ENCODE data around the gene INSYN1.
"Not testable (repeated sequence)": the region's sequence is repeated elsewhere in the genome, so short reads cannot be mapped to it uniquely, and the experiment has no call there.

INSYN1 gene

GRCh38 chr15:73749533-73749932, 3.6 kb downstream of the INSYN1 start:
- H3K27ac Mint-ChIP-seq: no peak overlapping the region
- H3K27me3 Mint-ChIP-seq: peaks cover 25% of the 10 kb centered on the region
- DNase-seq (ENCODE audit: low spot score in 2 of 2) (no peak), ATAC-seq (ENCODE audit: low read depth) (no peak)
- no peaks in the 10 kb centered on the region for H3K9me3 Mint-ChIP-seq
- H3K4me3 Mint-ChIP-seq: no peak overlapping the region
- no peaks in the 10 kb centered on the region for H3K4me1 Mint-ChIP-seq
- no peaks in the 10 kb centered on the region for H3K36me3 Mint-ChIP-seq

GRCh38 chr15:73748730-73749129, 4.4 kb downstream of the INSYN1 start:
- DNase-seq (ENCODE audit: low spot score in 2 of 2) (no peak), ATAC-seq (ENCODE audit: low read depth) (no peak)
- Mint-ChIP-seq H3K4me3 (no peak overlapping the region), H3K4me1 (no peaks in the 10 kb centered on the region), H3K27ac (no peak overlapping the region), H3K36me3 (no peaks in the 10 kb centered on the region), H3K9me3 (no peaks in the 10 kb centered on the region), H3K27me3 (peaks cover 20% of the 10 kb centered on the region)

DNA sequence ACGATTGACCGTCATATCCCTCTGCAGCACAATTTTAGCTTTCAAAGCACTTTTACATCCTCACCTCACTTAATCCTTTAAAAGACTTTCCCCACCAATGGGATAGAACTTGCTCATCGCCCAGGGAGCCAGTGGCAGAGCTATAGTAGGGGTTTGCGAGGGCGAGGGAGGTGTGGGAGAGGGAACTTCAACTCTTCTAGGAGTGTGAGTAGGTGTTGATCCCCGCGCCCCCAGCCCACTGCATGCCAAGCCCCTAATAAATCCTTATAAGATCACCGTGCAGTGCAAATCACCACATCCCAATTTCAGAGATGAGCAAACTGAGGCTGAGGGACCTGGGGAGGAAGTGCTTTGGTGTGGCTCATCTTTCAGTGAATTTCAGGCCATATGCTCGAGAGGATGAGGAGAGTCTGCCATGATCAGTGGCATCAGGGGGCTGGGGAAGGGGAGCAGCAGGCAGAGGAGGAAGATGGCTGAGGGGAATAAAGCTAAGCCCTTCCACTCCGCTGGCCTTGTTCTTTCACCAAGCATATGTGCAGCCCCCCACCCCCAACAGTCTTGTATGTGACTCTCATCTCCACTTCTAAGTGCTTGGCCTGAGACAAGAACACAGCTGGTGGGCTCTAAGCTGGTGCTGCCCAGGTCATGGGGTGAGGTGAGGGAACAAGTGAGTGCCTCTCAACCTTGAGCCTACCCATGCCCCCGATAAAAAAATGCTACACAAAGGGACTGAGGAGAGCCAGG, 5.1 kb downstream of the INSYN1 start:
- no peak for DNase-seq (ENCODE audit: low spot score in 2 of 2)
- ATAC-seq (ENCODE audit: low read depth): no peak
- Mint-ChIP-seq H3K9me3 (no peaks in the 10 kb centered on the region), H3K4me1 (no peaks in the 10 kb centered on the region), H3K27me3 (peaks cover 17% of the 10 kb centered on the region), H3K27ac (no peak overlapping the region), H3K4me3 (no peak overlapping the region), H3K36me3 (no peaks in the 10 kb centered on the region)

- Mint-ChIP-seq H3K27ac (no peak overlapping the region), H3K27me3 (peaks cover 18% of the 10 kb centered on the region), H3K4me1 (no peaks in the 10 kb centered on the region), H3K4me3 (no peak overlapping the region), H3K36me3 (no peaks in the 10 kb centered on the region), H3K9me3 (no peaks in the 10 kb centered on the region)
- no peak for DNase-seq (ENCODE audit: low spot score in 2 of 2)
- no peak for ATAC-seq (ENCODE audit: low read depth)
Measured at GRCh38 chr15:73746883-73747282, 6.3 kb downstream of the INSYN1 start.

DNA sequence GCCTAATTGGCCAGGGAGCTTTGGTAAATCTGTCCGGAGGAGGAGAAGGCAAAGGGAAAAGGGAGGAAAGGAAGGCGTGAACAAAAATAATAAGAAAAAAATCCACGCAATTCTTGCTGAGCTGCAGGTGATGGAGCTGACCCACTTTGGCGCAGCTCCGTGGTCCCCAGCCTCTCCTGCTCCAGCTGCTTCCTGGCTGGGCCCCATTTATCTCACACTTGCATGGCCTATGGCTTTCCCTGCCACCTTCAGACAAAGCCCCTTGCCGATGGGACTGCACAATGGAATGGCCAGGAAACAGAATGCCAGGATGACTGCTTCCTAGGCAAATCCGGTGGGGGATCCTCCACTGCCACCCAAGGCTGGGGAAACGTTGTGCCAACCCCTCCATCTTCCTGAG, 6.9 kb downstream of the INSYN1 start:
- Mint-ChIP-seq H3K4me1 (no peaks in the 10 kb centered on the region), H3K27me3 (peaks cover 17% of the 10 kb centered on the region), H3K9me3 (no peaks in the 10 kb centered on the region), H3K36me3 (no peaks in the 10 kb centered on the region), H3K27ac (no peak overlapping the region), H3K4me3 (no peak overlapping the region)
- ATAC-seq (ENCODE audit: low read depth): no peak
- no peak for DNase-seq (ENCODE audit: low spot score in 2 of 2)

- Mint-ChIP-seq H3K4me3 (no peak overlapping the region), H3K27me3 (peaks cover 17% of the 10 kb centered on the region), H3K36me3 (no peaks in the 10 kb centered on the region), H3K4me1 (no peaks in the 10 kb centered on the region), H3K9me3 (no peaks in the 10 kb centered on the region), H3K27ac (no peak overlapping the region)
- ATAC-seq (ENCODE audit: low read depth): no peak
- no peak for DNase-seq (ENCODE audit: low spot score in 2 of 2)
Measured at GRCh38 chr15:73745073-73745472, 8.1 kb downstream of the INSYN1 start.

DNA sequence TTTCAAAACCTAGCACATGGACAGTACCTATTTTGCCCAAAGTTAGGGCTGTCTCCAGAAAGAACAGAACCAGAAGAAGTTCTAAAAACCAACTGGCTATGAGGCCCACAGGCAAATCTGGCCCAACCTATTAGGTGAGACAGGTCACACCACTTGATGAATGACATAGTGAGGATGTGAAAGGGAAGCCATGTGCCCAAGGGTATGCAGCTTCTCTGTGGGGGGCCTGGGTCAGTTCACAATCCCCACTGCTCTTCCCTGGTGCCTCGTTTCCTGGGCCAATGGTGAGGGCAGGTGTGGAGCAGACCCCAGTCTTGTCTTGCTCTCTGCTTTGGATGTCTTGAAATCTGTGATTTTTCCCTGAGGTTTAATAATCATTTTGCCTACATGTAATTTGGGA, 8.9 kb downstream of the INSYN1 start:
- Mint-ChIP-seq H3K27ac (no peak overlapping the region), H3K4me1 (no peaks in the 10 kb centered on the region), H3K36me3 (no peaks in the 10 kb centered on the region), H3K27me3 (peaks cover 17% of the 10 kb centered on the region), H3K9me3 (no peaks in the 10 kb centered on the region), H3K4me3 (no peak overlapping the region)
- ATAC-seq (ENCODE audit: low read depth) (no peak), DNase-seq (ENCODE audit: low spot score in 2 of 2) (no peak)

DNA sequence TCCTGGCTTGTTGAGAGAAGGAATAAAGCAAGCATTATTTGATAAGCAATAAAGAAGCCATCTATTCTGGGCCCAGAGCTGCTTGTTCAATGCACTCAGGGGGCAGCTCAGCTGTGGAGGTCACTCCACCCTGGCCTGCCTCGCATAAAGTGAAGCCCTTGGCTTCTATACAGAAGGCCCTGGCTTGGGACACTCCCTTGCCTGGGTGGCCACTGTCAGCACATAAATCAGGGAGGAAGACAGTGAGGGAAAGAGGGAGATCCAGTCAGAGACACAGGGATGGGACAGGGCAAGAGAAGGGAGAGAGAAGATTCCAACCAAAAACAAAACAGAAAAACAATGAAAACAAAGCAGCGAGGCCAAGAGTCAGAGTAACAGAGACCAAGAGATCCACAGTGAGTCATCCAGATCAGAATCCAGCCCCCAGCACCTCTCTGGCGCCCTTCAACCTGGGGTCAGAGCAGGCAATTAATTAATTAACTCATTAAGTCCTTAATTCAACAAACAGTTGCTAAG, 11.8 kb downstream of the INSYN1 start:
- DNase-seq (ENCODE audit: low spot score in 2 of 2) (no peak), ATAC-seq (ENCODE audit: low read depth) (no peak)
- Mint-ChIP-seq H3K27ac (no peak overlapping the region), H3K4me1 (no peaks in the 10 kb centered on the region), H3K9me3 (no peaks in the 10 kb centered on the region), H3K4me3 (no peak overlapping the region), H3K27me3 (peaks cover 10% of the 10 kb centered on the region), H3K36me3 (no peaks in the 10 kb centered on the region)

- H3K27me3 Mint-ChIP-seq: peaks cover 12% of the 10 kb centered on the region
- ATAC-seq (ENCODE audit: low read depth): no peak
- no peaks in the 10 kb centered on the region for H3K4me1 Mint-ChIP-seq
- no peak overlapping the region for H3K4me3 Mint-ChIP-seq
- no peak for DNase-seq (ENCODE audit: low spot score in 2 of 2)
- H3K9me3 Mint-ChIP-seq: no peaks in the 10 kb centered on the region
- no peak overlapping the region for H3K27ac Mint-ChIP-seq
- no peaks in the 10 kb centered on the region for H3K36me3 Mint-ChIP-seq
Measured at GRCh38 chr15:73740152-73741048, 12.8 kb downstream of the INSYN1 start.

- H3K27ac Mint-ChIP-seq: no peak overlapping the region
- peaks cover 8% of the 10 kb centered on the region for H3K27me3 Mint-ChIP-seq
- no peak overlapping the region for H3K4me3 Mint-ChIP-seq
- H3K9me3 Mint-ChIP-seq: no peaks in the 10 kb centered on the region
- ATAC-seq (ENCODE audit: low read depth) (no peak), DNase-seq (ENCODE audit: low spot score in 2 of 2) (no peak)
- no peaks in the 10 kb centered on the region for H3K36me3 Mint-ChIP-seq
- H3K4me1 Mint-ChIP-seq: no peaks in the 10 kb centered on the region
Measured at GRCh38 chr15:73737535-73737934, 15.6 kb downstream of the INSYN1 start.

DNA sequence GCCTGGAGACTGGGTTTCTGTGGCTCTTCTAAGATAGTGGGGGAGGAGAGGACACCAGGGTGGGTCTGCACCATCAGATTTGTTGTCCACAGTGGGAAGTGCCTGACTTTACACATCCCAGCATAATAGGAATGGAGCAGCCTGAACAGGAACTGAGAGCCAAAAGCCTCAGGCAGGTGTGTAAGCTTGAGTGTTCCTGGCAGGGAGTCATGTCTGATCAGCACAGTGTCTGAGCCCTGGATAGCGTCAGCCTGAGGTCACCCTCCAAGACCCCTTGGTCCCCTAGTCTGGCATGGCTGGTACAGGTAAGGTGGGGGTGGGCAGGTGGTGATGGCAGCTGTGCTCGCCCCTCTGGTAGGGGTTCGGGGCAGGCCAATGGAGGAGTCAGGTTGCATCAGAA, 20.2 kb downstream of the INSYN1 start:
- Mint-ChIP-seq H3K4me1 (no peaks in the 10 kb centered on the region), H3K4me3 (no peak overlapping the region), H3K9me3 (no peaks in the 10 kb centered on the region)

GRCh38 chr15:73732051-73732450, 21.1 kb downstream of the INSYN1 start:
- not testable (repeated sequence) for H3K36me3 Mint-ChIP-seq; DNase-seq (ENCODE audit: low spot score in 2 of 2); H3K27ac Mint-ChIP-seq; ATAC-seq (ENCODE audit: low read depth); H3K27me3 Mint-ChIP-seq; H3K4me3 Mint-ChIP-seq; H3K9me3 Mint-ChIP-seq; H3K4me1 Mint-ChIP-seq

More for the DNA sequence above, 20.2 kb downstream of the INSYN1 start:
- no peaks in the 10 kb centered on the region for H3K36me3 Mint-ChIP-seq
- no peak overlapping the region for H3K27ac Mint-ChIP-seq
- DNase-seq (ENCODE audit: low spot score in 2 of 2) (no peak), ATAC-seq (ENCODE audit: low read depth) (no peak)
- peaks cover 7% of the 10 kb centered on the region for H3K27me3 Mint-ChIP-seq

- no peak overlapping the region for H3K4me3 Mint-ChIP-seq
- no peaks in the 10 kb centered on the region for H3K36me3 Mint-ChIP-seq
- no peaks in the 10 kb centered on the region for H3K4me1 Mint-ChIP-seq
- peaks cover 12% of the 10 kb centered on the region for H3K27me3 Mint-ChIP-seq
- H3K9me3 Mint-ChIP-seq: no peaks in the 10 kb centered on the region
- DNase-seq (ENCODE audit: low spot score in 2 of 2) (no peak), ATAC-seq (ENCODE audit: low read depth) (no peak)
- no peak overlapping the region for H3K27ac Mint-ChIP-seq
Measured at GRCh38 chr15:73727330-73727976, 25.7 kb downstream of the INSYN1 start.

DNA sequence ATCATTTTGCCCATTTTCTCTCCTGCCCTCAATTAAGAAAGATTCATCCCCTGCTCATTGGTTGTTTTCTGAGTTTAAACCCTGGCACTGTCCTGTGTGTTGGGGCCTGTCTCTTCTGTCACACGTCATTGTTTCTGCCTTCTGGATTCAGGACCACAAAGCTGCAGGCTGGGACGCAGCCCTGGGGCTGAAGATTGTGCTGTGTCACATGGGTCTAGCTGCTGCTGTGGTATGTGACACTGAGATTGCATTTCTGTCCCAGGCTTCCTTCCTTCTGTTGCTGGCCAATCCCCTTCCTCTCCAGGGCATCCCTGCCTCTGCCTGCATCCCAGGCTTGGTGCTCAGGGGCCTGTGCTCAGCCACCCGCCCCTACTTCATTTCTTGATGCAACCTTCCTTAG, 28.9 kb downstream of the INSYN1 start:
- H3K9me3 Mint-ChIP-seq: no peaks in the 10 kb centered on the region
- no peak overlapping the region for H3K4me3 Mint-ChIP-seq
- peaks cover 23% of the 10 kb centered on the region for H3K27me3 Mint-ChIP-seq
- ATAC-seq (ENCODE audit: low read depth) (no peak), DNase-seq (ENCODE audit: low spot score in 2 of 2) (no peak)
- no peak overlapping the region for H3K27ac Mint-ChIP-seq
- H3K4me1 Mint-ChIP-seq: no peaks in the 10 kb centered on the region
- H3K36me3 Mint-ChIP-seq: no peaks in the 10 kb centered on the region
